ENCODE results near the gene OSBPL6. TPM values are rescaled to one million over a fixed set of nuclear protein-coding genes. Genes with fewer than 3 reads are reported as not detected.

OSBPL6 gene
- total RNA-seq, 1 experiment from 2014 or later = 5.7 TPM

DNA sequence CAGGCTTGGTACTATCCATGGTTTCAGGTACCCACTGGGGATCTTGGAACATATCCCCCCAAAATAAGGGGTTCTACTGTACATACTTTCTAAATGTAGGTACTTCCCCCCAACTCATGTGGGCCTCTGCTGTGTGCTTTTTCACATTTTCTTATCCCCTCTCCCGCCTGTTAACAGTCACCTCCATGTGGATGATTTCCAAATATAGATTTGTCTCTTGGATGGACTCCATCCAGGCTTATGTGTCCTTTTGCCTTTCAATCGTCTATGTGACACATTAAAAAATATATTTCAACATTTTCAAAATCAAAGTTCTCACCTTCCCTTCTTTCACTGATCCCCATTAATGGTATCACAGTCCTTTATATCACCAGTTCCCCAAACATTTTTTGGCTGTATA is 44.4 kb downstream of the OSBPL6 start:
- no peak for DNase-seq (ENCODE audit: low read depth)

DNA sequence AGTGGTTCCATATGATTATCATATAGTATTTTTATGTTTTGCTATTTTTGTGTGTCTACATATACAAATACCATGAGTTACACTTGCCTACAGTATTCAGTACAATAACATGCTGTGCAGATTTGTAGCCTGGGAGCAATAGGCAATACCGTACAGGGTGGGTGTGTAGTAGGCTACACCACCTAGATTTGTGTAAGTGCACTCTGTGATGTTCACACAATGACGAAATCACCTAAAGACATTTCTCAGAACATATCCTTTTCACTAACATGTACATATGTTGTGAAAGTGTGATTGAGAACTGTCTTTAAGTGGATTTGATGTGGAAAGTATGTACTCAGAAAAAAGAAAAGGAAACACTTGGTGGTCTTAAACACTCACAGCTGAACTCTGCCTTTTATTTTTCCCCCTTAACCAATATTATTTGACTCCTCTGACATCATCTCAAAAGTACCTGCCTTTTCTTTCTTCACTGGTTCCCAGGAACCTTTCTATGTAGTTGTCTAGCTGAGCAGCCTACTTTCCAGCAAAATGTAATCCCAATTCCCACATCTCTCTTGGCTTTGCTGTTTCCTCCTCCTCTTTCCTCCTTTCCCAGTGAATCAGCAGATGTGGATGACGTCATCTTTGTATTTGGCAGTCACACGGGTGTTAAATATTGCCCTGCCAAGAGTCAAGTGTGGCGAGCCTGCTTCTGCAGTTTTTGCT is 47.7 kb downstream of the OSBPL6 start:
- peak; percentile 83 for DNase-seq (ENCODE audit: low read depth)

DNA sequence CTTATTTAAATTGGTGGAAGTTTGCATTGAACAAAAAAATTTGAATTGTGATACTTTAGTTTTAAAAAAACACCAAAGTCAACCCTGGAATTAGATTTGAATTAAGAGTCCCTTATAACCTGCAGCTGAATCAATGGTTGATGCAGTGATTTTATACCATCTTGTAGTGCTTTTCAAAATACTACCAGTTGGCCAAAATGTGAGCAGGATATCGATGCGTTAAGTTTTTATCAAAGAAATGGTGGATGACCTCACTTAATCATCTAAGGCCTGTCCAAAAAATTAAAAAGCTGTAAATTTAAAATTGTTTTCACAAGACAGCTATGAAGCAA is 48.2 kb downstream of the OSBPL6 start:
- DNase-seq (ENCODE audit: low read depth) = no peak

DNA sequence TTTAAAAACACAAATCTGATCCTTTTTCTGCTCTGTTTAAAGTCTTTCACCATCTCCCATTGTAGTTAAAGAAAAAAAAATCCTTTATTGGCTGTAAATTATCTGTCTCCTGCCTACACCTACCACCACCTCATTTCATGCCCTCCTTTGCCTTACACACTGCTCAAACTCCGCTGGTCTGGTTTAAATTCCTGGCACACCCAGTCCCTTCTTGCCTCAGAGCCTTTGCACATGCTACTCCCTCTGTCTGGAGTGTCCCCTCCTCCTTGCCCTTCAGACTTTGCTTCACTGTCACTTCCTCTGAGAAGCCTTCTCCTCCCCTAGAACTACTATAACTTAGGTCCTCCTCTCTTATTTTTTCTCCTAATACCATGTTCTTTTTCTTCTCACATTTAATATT is 49.6 kb downstream of the OSBPL6 start:
- DNase-seq (ENCODE audit: low read depth) = no peak

DNA sequence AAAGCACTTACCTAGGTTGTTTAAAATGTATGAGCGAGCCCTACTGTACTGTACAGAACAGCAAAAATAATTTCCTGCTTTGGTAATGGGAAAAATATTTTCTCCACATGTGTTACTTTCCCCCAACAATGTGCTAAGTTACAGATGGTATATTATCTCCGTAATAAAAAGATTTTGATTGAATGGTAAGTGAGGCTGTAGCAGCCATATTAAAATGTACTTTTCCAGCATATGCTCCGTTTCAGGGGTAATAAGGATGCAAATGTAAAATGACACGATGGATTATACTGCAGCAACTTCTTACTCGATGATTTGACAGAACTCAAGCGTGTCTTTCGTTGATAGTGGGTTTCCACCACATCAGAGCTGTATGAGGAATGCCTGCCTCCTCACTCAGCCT is 50.5 kb downstream of the OSBPL6 start:
- DNase-seq (ENCODE audit: low read depth) = no peak

DNA sequence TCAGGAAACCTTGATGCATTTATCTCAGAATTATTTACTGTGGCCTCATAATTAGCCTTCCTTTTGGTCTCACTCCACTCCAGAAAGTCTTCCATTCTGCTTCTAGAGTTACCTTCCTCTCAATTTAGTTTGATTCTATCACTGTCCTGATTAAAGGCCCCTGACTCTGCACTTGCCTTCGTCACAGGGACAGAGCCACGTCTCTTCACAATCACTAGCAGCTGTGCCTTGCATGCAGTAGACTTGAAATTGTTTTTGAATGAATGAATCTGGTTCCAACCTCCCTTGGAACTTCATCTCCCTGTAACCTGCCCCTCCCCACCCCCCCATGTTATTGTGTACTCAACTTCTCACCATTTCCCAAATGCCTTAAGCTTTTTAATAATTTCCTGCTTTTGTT is 52.4 kb downstream of the OSBPL6 start:
- no peak for DNase-seq (ENCODE audit: low read depth)

DNA sequence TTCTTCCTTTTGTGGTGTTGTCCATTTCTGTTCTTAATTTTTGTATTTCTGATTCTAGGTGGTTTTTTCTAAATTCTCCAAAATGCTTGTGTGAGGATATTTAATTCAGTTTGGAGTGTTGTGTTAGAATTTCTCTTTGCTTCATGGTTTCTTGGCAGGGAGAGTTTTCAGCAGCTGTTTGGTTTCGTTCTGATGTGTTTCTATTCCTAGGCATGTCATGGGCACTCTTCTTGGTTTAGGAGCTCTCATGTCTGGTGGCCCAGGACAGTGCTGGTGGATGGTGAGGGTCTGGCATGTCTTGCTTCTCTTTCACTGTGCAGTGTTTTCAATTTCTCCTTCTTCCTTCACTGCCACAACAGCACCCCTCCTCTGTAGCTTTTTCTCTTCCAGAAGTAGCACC is 52.9 kb downstream of the OSBPL6 start:
- no peak for DNase-seq (ENCODE audit: low read depth)

DNA sequence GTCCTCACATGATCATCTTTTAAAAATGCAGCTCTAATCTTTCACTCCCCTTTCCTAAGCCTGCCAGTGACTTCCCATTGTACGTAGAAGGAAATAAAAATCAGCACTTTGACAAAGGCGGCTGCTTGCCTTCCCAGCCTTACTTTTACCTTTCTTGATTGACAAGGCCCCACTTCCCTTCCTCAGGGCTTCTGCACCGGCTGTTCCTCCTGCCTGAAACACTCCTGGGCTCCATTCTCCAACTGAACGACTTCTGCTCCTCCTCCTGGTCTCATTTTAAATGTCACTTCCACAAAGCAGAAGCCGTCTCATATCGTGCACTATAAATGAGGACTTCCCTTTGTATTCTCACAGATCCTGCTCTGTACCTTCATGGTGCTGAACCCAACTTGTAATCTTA is 56.1 kb downstream of the OSBPL6 start:
- no peak for DNase-seq (ENCODE audit: low read depth)

DNA sequence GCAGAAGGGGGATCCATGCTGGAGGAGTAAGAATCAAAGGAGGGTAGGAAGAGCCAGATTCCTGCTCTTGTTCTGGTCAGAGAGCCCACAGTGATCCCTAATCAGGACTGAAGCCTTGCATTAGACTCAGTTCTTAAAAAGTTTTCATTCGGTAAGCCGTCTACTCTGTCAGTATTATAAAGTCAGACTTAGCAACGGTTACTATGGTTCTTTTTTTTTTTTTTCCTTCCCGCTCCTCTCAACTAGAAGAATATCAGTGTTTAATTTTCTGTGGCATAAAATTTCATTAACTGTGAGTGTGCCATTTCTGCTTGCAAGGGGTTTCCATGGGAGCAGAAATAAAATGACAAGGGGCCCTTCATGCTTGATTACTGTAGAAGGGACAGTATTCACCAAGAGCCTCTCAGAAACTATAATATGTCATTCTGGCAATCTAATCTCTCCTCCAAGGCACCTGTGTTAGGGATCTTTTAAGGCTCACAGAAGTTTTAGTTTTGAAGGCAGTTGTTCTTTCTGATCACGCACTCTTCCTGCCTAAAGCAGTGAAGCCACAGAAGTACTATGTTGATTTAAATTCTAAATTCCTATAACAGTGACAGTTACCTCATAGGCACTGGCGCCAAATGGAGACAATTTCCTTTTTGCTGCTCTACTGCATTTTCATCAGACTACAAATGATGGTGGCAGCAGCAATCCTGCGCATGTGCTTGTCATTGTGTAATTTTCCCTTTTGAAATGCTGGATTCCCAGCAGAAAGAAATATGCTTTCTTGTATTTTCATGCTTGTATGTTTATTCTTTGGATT is 57.0 kb downstream of the OSBPL6 start:
- DNase-seq (ENCODE audit: low read depth) = no peak

DNA sequence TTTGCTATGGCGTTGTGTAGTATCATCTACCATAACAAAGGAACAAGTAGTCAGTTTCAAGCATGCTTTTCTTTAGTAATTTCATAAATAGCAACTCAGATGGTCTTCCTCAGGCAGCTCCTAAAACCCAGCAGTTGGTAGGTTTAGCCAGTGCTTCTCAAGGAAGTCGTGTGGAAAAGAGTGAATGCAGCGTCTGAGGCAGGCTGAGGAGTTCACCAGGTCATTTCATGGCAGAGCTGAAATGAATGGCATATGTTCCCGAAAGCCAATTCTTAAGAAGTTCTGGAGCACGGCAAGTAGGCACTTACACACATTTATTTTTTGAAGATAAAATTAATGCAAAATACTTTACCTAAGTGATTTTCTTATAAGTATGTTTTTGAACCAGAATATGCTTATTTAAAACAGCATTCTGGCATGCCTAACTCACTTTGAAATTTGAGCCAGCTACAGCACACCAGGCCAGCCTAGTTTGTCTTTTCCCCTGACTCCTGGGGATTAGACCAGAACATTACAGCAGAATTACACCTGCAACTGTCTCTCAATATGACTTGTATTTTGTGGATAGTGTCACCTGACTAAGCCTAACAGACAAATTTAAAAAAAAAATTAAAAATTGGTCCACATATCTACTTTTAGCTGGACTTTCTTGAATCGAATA is 62.2 kb downstream of the OSBPL6 start:
- no peak for DNase-seq (ENCODE audit: low read depth)

DNA sequence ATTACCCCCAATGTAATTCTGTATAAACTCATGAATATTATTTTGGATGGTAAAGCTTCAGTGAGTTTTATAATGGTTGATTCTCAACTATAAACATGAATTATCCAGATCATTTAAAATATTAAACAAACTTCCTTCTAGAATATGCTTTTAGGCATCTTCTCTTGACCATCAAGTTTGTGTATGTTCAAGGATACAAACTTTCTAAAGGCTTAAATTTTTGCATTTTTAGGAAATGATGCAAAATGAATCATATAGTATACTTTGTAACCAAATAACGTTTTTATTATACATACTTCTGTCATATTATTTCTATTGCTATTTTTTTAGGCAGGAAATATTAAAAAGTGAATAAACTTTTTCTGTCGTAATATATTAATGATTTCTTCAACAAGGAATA is 62.8 kb downstream of the OSBPL6 start:
- DNase-seq (ENCODE audit: low read depth) = no peak

DNA sequence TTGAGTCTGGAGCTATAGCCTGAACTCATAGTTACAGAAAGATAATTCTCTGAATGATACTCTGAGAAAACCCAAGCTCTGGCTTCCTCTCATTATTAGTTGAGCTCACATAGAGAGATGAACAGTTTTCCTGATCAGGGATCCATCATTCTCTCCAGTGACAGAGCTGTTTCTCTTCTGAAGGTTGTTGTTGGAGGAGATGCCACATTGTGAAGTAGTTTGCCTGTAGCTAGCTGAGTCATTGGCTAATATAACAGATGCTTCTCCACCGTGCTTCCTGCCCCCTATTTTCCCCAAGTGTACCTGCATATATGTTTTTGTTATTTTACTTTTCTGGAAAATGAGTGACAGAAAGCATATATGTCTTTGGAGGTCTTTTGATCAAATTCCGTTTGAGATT is 64.6 kb downstream of the OSBPL6 start:
- DNase-seq (ENCODE audit: low read depth) = peak; percentile 45

DNA sequence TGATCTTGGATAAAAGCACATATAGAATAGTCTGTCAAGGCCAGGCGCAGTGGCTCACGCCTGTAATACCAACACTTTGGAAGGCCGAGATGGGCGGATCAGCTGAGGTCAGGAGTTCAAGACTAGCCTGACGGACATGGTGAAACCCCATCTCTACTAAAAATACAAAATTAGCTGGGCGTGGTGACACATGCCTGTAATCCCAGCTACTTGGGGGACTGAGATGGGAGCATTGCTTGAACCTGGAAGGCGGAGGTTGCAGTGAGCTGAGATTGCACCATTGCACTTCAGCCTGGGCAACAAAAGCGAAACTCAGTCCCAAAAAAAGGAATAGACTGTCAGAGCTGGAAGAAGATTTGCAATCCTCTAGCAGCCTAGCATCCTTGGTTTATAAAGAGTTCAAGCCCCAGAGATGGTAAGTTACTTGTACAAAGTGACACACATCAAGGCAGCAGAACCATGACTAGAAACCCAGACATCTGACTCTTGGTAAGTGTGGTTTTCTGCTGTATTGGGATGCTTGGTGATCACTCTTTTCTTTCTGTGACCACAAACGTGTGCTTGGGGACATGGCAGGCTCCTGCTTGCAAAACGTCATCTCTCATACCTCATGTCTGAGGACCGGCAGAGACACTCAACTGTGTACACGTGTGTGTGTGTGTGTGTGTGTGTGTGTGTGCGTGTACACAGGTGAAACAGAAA is 69.0 kb downstream of the OSBPL6 start:
- DNase-seq (ENCODE audit: low read depth) = no peak

DNA sequence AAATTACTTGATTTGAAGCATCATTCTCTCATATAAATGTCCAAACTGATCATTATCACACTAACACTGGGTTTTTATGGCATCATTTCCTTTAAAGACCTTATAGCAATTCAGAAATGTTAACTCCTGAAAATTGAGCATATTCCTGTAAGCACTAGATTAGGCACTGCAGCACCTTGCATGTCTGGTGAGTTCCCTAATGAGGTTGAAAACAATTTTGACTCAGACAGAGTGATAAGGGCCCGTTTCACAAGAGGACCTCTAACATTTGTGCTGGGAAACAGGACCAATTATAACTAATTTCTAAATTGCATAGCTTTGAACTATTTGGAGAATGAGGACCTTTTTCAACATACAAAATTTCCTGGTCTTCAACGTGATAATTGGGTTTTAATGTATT is 69.9 kb downstream of the OSBPL6 start:
- DNase-seq (ENCODE audit: low read depth) = no peak

DNA sequence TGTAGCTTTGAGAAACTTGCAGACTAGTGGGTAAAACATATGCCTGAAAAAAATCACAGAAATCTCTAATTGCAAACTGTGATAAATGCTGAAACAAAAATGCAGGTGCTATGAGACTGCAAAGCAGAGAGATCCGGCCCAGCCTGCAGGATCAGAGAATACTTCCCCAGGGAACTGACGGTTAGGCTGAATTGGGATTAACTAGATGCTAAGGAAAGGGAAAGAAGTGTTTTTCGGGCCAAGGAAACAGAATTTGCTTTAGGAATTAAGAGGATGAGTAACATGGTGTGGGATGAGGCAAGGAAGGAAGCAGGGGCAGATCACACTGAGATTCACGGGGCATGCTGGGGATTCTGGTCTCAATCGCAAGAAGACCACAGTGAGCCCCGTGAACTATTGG is 71.5 kb downstream of the OSBPL6 start:
- no peak for DNase-seq (ENCODE audit: low read depth)

DNA sequence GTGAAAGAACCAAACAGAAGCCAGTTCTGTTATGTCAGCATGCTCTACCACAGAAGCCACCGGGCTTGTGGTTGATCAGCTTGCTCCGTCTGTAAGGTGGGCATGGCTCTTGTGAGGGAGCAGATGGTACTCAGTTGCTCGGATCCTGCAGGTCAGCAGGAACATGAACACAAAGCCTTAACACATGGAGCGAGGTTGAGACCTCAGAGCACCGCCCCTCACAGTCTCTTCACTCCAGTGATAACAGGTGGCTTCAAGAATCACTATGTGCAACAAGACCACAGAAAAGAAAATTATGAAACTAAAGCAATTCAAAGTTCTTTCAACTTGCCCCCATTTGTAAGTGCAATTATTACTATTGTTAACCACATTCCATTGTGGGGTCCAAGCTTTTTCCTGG is 72.1 kb downstream of the OSBPL6 start:
- DNase-seq (ENCODE audit: low read depth) = no peak

DNA sequence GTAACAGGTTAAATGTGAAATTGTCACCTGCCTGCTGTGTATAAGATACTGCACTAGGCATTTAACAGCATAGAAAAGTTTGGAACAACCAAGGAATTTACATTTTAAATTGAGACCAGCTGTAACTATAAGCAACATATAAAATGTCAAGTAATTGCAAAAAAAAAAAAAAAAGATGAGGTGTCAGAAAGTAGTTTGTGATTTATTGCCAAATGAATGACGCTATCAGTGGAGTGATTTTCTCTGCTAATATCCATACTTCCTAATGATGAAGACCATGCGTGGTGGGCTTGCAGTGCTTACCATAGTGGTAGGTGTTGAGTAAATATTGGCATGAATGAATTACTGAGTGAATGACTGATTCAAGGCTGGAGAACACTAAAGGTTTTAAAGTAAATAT is 73.3 kb downstream of the OSBPL6 start:
- no peak for DNase-seq (ENCODE audit: low read depth)

DNA sequence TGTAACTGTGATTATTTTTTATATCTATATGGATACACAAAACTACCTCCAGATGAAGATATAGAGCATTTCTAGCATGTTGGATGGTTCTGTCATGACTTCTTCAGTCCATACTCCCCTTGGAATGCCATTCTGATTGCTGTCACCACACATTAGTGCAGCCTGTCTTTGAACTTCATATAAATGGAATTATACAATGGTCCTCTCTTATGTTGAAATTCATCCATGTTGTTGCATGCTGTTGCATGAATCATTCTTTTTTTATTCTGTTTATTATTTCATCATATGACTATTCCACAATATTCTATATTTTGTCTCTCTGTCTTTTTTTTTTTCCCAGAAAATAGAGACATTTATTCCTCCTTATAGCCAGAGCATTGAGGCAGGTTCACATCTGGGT is 74.1 kb downstream of the OSBPL6 start:
- DNase-seq (ENCODE audit: low read depth) = no peak

DNA sequence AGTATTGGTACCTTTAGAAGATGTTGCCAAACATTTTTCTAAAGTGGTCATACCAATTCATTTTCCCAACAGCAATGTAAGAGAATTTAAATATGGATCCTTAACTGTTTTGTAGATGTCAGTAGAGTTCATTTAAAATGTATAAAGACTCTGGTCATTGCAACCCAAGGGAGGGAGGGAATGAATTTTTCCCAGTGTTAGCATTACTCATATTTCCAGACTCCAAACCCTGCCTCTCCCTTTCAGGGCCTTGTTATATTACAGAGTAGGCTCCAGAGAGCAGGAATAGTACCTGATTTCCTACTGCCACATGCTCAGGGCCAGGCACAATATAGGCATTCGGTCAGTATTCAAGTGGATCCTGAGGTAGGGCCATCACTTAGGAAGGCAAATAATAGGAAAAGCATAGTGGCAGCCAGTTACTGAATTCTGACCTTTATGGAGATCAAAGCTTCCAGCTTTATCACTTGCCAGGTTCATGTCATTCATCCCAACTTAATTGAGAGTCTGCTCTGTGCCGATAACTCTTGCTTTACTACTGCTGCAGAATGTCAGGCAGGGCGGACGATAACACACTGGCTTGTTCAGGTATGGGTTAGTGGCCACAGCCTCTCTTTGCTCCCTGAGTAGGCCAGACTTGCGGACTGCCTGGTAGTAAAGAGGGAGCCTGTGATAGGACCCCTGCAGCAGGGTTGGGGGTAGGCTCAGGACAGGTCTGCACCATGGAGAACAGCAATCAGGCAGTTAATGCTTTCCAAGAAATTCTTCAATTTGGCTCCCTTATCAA is 75.3 kb downstream of the OSBPL6 start:
- no peak for DNase-seq (ENCODE audit: low read depth)

DNA sequence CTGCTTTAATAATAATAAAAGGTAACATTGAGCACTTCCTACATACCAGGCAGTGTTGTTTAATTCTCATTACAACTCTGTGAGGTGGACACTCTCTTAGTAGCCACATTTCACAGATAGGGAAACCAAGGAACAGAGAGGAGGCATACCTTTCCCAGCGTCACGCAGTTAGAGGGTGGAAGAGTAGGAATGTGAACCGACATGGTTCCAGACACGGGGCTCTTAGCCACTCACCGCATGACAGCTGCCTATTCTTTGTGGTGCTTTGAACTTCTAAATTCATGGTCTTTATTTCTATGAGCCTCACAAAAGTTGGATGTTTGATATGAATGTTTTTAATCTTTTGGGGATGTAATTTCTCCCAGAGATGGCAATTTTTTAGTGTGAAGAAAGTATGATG is 76.0 kb downstream of the OSBPL6 start:
- DNase-seq (ENCODE audit: low read depth) = no peak

DNA sequence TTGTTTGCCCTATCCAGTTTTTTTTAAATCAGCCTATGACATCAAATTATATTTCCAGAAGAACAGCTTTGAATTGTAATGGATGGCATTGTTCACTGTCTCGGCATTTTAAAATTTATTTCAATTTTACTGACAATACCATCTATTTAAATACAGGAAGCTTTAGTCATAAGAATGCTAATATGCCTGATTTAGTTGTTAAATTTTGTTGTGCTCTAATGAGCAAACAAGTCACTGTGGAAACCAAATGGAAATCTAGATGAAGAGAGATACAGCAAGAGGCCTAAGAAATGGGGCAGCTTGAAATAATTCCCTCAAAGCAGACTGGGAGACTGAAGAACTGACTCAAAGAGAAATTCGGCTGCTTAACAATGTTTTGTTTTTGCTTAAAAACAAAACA is 76.8 kb downstream of the OSBPL6 start:
- DNase-seq (ENCODE audit: low read depth) = no peak

Measured in M059J (cell line).